Spleen (tissue), 7 donors: ENCODE measurements around the gene ARFGAP1.

Experiments used
- POLR2A ChIP-seq, 3 donors: fragments of 450-650 bp; IDR thresholded peaks; one replicate each; pipeline ENCODE4 v1.5.1; 2017; ENCODE audit warnings: antibody characterized with exemption in 3 of 3, mild to moderate bottlenecking in 1 of 3
- TF ChIP-seq, protein P1 (sequence below), 11 experiments: fragments of 200-600 bp in 7 of 11; fragments of 450-650 bp in 4 of 11; sonication (generic) in 4 of 11; IDR thresholded peaks in 8 of 11; conservative IDR thresholded peaks in 3 of 11; 1 replicate in 7 of 11; 2 replicates in 4 of 11; pipeline versions ENCODE4 v1.4.0 to v1.8.0; 2016 to 2021; ENCODE audit warnings: antibody characterized with exemption in 11 of 11, inconsistent platforms in 4 of 11, mild to moderate bottlenecking in 1 of 11
- donor health status: DM: no; HTN: no; CAD: no; lungs with moderate emphysema.
- donor health status: DM: no; HTN: no; CAD: no.
- donor health status: DM: no; HTN: no; CAD: no.

DNA sequence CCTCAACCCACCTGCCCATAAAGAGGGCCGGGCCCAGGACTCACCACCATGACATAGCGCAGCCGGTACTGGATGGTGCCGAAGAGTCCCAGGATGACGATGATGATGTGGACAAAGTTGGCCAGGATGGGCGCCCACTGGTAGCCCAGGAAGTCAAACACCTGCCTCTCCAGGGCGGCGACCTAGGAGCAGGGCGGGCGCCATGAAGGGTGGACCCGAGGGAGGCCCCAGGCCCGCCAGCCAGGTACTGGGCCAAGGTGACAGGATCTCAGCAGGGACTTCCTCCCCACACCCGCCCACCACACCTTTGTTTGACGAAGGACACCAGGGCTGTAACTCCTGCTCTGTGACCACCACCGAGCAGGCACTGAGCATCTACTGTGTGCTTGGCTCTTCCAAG, 22.7 kb upstream of the ARFGAP1 start:
- no peak for TF ChIP-seq POLR2A (IDR thresholded peaks at IDR 0.05)
- TF ChIP-seq, protein P1, sequence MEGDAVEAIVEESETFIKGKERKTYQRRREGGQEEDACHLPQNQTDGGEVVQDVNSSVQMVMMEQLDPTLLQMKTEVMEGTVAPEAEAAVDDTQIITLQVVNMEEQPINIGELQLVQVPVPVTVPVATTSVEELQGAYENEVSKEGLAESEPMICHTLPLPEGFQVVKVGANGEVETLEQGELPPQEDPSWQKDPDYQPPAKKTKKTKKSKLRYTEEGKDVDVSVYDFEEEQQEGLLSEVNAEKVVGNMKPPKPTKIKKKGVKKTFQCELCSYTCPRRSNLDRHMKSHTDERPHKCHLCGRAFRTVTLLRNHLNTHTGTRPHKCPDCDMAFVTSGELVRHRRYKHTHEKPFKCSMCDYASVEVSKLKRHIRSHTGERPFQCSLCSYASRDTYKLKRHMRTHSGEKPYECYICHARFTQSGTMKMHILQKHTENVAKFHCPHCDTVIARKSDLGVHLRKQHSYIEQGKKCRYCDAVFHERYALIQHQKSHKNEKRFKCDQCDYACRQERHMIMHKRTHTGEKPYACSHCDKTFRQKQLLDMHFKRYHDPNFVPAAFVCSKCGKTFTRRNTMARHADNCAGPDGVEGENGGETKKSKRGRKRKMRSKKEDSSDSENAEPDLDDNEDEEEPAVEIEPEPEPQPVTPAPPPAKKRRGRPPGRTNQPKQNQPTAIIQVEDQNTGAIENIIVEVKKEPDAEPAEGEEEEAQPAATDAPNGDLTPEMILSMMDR (IDR thresholded peaks at IDR 0.05 in 8 of 11, conservative IDR thresholded peaks at IDR 0.05 in 3 of 11), result no peak
